CD4-positive, alpha-beta T cell treated with Interleukin-1 beta for 1 hour (primary cell): ENCODE measurements around the gene ERMARD.

Experiments
- DNase-seq, 2 donors: peaks; one replicate each; pipeline ENCODE4 v3.0.0-alpha.2; 2020 to 2022

The ERMARD gene

GRCh38 chr6:169803271-169803811, 51.9 kb downstream of the ERMARD start:
- DNase-seq = peak in 1 of 2 donors; percentile 10

- no peak for DNase-seq
These were observed 52.5 kb downstream of the ERMARD start for GRCh38 chr6:169803816-169804340.

GRCh38 chr6:169804427-169804826, 53.0 kb downstream of the ERMARD start:
- DNase-seq = no peak

GRCh38 chr6:169805242-169805838, 53.9 kb downstream of the ERMARD start:
- peak in 1 of 2 donors; percentile 16 for DNase-seq

DNA sequence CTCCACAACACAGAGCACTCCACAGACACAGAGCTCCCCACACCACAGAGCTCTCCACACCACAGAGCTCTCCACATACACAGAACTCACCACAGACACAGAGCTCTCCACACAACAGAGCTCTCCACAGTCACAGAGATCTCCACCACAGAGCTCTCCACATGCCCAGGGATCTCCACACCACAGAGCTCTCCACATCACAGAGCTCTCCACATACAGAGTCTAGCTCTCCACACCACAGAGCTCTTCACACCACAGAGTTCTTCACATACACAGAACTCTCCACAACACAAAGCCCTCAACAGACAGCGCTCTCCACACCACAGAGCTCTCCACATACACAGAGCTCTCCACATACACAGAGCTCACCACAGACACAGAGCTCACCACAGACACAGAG, 55.3 kb downstream of the ERMARD start:
- DNase-seq = peak in 1 of 2 donors; percentile 17

GRCh38 chr6:169807229-169807628, 55.8 kb downstream of the ERMARD start:
- peak in 1 of 2 donors; percentile 13 for DNase-seq

GRCh38 chr6:169807699-169808607, 56.5 kb downstream of the ERMARD start:
- DNase-seq = no peak

GRCh38 chr6:169808608-169808967, 57.2 kb downstream of the ERMARD start:
- DNase-seq = no peak

GRCh38 chr6:169809386-169809785, 58.0 kb downstream of the ERMARD start:
- DNase-seq = no peak

DNA sequence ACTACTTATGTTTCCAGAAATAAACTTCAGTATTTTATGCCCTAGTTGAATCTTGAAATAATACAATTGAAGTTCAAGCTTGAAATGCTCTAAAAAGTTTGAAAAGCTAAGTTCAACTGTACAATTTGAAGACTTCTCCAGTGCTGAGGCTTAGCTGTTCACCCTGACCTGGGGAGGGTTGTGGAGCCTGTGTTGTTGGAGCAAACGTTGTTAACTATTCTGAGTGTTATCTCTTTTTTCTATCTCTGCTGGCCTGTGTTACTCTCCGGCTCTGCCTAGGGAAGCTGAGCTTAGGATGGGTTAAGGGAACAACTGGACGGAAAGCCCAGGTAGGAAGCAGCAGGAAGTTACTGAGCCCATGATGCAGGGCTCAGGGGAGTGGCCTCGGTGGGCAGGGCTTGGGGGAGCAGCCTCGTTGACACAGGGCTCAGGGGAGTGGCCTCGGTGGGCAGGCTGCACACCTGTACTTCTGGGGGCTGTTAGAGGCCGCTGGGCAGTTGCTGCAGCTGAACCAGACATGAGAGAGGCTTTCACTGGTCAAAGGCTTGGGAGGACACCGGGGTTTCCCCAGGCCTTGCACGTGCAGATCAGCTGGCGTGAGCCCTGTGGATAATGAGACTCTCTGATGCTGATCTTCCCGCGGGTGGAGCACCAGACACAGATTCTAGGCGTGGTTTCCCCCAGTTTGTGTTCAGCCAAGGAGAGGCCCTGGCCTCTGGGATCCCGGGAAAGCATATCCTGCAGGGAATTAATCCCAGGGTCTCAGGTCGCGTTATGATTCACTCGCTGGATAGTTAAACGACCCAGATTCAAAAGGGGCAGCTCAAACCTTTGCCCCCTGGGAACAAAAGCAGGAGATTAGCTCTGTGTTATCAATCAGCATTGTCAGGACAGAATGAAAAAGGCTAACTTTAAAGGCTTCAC, 58.9 kb downstream of the ERMARD start:
- DNase-seq = no peak

- no peak for DNase-seq
These were observed 59.6 kb downstream of the ERMARD start for GRCh38 chr6:169811072-169811471.

GRCh38 chr6:169811521-169812256, 60.3 kb downstream of the ERMARD start:
- no peak for DNase-seq

- no peak for DNase-seq
These were observed 60.8 kb downstream of the ERMARD start for GRCh38 chr6:169812257-169812644.

DNA sequence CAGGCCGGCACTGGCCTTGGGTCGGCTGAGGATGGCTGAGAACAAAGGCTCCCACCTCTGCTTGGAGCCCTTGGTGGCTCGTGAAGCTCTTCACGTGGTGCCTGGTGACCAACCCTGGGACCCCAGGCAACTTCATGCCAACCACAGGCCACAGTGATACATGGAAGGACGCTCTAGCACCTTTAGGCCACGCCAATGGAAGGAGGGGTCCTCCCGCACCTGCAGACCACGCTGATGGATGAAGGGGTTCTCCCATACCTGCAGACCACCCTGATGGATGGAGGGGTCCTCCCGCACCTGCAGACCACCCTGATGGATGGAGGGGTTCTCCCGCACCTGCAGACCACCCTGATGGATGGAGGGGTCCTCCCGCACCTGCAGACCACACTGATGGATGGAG, 62.5 kb downstream of the ERMARD start:
- DNase-seq = no peak

DNA sequence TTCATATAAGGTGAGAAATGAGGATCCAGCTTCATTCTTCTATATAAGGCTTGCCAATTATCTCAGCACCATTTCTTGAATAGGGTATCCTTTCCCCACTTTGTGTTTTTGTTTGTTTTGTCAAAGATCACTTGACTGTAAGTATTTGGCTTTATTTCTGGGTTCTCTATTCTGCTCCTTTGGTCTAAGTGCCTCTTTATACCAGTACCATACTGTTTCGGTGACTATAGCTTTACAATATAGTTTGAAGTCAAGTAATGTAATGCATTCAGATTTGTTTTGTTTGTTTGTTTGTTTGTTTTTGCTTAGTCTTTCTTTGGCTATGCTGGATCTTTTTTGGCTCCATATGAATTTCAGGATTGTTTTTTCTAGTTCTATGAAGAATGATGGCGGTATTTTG, 64.6 kb downstream of the ERMARD start:
- DNase-seq = no peak

DNA sequence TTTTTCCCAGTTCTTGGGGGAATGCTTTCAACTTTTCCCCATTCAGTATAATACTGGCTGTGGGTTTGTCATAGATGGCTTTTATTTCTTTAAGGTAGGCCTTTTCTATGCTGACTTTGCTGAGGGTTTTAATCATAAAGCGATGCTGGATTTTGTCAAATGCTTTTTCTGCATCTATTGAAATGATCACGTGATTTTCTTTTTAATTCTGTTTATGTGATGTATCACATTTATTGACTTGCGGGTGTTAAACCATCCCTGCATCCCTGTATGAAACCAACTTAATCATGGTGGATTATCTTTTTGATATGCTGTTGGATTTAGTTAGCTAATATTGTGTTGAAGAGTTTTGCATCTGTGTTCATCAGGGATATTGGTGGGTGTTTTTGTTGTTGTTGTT, 65.6 kb downstream of the ERMARD start:
- no peak for DNase-seq

- no peak for DNase-seq
These were observed 68.9 kb downstream of the ERMARD start for GRCh38 chr6:169820358-169820757.

DNA sequence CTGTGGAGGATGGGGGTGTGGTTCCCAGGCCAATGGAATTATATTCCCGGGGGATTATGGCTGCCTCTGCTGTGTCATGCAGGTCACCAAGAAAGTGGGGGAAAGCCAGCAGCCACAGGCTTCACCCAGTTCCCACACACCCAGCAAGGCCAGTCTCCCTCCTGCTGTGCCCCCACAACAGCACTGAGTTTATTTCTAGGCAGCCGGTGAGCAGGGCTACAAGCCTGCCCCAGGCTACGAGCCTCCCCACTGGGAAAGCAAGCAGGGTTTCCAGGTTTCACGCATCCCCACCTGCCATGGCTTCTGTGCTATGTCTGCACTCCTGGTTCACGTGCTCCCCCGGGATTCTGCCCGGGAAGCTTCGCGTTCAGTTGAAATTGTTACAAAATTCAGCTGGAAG, 72.6 kb downstream of the ERMARD start:
- DNase-seq = no peak

DNA sequence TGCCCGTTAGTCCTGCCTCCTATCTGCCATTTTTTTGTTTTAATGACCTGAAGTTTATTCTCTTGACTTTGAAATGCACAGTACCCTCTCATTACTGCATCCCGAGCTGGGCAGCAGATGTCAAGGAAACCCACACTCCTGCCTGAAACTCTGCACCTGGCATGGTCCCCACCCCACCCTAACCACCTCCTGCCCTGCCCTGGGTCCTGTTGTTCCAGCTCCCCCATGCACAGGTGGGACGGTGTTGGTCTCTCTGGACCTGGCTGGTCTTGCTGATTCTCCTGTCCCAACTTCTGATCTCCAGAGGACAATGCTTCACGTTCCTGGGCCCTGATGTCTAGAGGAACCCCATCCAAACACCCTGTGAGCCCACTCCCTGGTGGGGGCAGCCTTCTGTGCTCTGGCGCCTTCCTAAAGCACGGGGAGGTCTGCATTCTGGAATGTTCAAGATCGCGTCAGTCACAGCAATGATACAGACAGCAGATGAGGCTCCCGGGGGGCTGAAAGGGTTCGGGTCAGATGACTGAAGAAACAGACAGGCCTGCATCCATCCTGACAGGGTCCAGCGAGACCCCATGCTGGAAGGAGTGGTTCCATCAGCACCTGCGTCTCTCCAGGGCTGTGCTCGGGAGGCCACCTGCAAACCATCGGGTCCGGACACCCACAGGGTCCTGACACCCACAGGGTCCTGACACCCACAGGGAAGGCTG, 73.6 kb downstream of the ERMARD start:
- DNase-seq = no peak

DNA sequence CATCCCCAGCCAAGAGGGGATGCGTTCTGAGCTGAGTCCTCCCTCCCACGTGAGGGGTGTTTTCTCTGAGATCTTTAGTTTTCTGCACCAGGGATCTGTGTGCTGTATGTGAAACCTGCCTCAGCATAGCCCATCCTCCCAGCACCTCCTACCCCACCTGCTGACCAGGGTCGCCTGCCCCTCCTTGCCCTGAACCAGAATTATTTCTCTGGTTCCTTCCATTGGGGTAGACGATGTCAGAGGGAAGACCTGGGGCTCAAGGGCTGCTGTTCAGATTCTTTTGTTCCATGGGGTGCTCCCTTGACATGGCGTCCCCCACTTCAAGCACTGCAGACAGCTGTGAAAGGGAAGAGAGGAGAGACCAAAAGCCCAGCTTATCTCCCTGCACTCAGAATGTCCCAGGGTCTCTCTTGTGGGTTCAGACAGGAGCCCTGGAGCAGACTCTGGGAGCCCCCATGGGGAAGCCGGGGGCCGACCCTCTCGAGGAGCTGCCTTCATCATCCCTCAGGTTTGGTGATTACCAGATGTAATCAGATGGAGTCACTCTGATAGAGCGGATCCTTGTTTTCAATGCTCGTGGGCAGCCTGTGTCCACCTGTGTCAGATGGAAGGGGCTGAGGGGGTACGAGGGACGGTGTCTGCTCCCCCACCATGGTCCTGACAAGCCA, 74.3 kb downstream of the ERMARD start:
- DNase-seq = no peak

GRCh38 chr6:169826697-169827096, 75.3 kb downstream of the ERMARD start:
- no peak for DNase-seq
